GM12873 (cell line): ENCODE measurements around the gene NRXN2.

Source experiments
- CTCF ChIP-seq: IDR thresholded peaks from 2 replicates; pipeline ENCODE4 v1.5.1; 2012; ENCODE audit warnings: low read depth, mild to moderate bottlenecking, moderate library complexity, low read length, control low read depth; ENCODE audit not compliant: insufficient read depth; ENCODE audit errors: missing control alignments

NRXN2 gene

DNA sequence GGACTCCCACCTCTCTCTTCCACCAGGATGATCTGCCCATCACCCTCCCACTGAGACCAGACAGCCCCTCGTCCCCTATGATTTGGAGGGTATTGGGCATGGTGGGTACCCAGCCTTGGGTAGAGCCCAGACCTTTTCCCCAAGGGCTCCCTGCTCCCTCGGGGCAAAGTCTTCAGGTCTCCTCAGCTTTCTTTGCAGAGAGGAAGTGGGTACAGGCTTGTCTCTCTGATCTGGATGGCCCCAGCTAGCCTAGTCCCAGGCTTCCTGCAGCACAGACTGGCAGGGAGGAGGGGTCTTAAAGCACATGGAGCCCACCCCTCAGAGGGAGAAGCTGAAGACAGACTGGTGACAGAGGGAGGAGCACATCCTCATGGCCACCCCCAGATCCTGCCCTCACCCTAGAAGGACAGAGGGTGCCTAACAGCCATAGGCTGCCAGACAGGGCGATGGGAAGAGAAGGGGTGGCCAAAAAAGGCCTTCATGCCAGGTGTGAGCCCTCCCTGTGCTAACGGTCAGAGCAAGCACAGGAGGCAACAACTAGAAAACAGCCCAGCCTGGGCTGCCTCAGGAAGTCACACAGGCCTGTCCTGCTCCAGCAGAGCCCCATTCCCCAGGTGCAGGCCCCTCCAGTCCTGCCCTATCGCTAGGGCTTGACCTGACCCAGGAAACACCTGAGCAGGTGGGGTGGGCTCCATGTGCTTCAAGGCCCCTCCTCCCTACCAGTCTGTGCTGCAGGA lies 101.5 kb downstream of the NRXN2 start:
- TF ChIP-seq CTCF = no peak

DNA sequence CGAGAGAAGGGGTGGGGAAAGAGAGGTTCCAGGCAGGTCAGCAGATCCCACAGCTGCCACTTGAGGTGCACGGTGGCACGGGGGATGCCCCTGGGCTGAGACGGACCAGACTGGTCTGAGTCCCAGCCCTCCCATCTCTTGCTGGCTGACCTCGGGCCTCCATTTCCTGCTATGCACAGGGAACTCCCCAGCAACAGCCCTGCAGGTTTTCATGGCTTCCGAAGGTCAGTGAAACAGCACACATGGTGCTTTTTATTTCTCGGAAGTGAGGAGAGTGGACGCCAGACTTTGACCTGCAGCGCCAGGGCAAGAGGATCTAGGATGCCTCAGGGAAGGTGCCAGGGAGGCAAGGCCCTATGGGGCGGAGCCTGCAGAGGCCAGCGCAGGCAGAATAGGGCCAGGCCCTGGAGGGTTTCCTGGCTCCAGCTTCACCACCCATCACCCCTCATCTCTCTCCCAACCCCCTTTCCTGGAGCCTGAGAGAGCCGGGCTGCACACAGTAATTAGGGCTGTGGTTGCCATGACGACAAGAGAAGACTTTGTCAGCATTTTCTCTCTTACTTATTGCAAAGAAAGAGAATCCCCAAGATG lies 102.5 kb downstream of the NRXN2 start:
- TF ChIP-seq CTCF = no peak

GRCh38 chr11:64619811-64620380 lies 103.1 kb downstream of the NRXN2 start:
- TF ChIP-seq CTCF = no peak

DNA sequence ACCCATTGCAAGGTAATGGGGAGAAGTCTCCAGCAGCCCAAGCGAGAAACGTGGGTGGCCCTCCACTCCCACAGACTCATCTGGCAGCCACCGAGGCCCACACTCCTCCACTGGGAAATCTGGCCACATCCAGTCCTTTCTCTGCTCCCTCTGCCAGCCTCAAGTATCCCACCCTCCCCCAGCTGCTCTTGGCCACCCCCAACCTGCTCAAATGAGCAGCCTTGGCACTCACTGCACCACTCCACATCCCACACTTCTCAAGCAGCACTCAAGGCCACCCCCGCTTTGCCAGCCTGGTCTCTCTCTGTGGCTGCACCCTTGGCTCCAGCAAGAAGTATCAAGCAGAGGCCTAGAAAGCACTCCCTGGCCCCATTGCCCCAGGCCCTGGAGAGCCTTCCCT lies 103.8 kb downstream of the NRXN2 start:
- TF ChIP-seq CTCF = no peak

GRCh38 chr11:64616817-64617216 lies 106.2 kb downstream of the NRXN2 start:
- no peak for TF ChIP-seq CTCF

DNA sequence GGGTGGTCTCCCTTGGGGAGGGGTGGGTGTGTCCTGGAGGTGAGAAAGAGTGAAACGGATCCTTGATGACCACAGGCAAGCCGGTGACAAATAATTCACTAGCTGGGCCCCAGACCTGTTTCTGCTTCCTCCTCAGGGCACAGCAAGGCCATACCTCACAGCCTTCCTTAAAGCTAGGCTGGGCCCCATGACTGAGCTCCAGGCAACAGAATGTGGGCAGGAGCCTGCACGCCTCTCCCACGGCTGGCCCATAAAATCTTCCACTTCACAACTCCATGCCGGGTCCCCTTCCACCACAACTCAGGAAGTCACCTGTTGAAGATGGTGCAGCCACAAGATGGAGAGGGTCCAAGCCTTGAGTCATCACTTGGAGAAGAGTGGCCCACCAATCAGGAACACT lies 108.1 kb downstream of the NRXN2 start:
- TF ChIP-seq CTCF = no peak

- no peak for TF ChIP-seq CTCF
These were observed 109.3 kb downstream of the NRXN2 start for GRCh38 chr11:64613648-64614047.
